NCI-H748 (cell line): ENCODE measurements around the gene ANKRD9.
"Not testable (repeated sequence)": the region's sequence is repeated elsewhere in the genome, so short reads cannot be mapped to it uniquely, and the experiment has no call there.

ENCODE experiments used
- DNase-seq: peaks from one replicate; lab custom pipeline; 2025; ENCODE audit not compliant: unreplicated experiment; lab: John Stamatoyannopoulos, UW

Gene ANKRD9, protein sequence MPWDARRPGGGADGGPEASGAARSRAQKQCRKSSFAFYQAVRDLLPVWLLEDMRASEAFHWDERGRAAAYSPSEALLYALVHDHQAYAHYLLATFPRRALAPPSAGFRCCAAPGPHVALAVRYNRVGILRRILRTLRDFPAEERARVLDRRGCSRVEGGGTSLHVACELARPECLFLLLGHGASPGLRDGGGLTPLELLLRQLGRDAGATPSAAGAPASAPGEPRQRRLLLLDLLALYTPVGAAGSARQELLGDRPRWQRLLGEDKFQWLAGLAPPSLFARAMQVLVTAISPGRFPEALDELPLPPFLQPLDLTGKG

DNA sequence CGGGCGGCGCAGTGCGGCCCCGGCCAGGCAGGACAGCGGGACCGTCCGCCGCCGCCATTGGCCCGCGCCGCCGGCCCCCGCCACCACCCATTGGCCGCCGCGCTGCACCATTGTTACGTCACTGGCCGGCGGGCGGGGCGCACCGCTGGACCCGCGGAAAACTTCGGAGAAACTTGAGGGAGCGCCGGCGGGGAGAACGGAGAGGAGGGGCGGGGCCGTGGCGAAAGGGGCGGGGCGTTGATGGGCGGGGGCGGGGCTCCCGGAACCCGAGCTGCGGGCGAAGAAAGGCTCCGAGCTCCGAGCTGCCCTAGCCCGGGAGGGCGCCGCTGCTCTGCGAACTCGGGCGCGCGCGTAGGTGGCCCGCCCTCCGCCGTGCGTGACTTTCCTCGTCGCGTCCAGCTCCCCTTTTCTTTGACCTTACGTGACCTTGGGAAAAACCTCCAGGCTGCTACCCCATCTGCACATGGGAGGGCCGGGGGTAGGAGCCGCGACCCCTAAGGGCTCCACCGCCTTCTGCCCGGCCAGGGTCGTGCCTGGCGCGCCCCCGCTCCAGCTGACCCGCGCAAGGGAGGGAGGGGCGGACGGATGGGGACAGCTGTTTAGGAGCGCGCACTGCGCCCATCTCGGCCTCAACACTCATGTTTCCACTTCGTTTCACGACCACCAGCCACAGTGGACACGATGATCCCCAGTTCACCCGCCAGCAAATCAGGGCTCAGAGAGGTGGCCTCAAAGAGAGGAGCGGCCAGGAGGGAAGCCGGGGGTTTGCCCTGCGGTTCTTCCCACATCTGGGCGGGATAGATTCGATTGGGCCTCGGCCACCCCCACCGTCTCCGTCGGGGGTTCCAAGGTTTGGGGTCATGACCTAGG, at the start of gene ANKRD9:
Gene ANKRD9, minus strand, starts transcription at position 31 of the 870 bp plus-strand sequence. CDS start 1,887 bp downstream, outside the sequence.
- peak; percentile 95 for DNase-seq

DNA sequence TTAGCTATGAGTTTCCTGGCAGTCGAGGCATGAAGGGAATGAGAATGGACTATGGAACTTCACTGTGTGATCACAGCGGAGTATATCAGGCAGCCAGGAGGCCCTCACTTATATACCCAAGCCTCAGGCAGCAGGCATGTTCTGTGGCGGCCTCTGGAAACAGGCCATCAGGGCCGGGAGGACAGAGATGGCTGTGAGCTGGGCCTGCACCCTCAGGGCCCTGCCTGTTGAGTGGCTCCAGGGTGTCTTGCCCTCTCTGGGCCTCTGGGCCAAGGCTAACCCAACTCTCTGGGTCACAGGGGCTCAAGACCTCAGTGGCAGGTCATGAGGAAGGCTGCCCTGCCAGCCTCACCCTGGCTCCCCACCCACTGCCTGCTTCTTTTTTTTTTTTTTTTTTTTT, 49.0 kb upstream of the ANKRD9 start:
- no peak for DNase-seq

DNA sequence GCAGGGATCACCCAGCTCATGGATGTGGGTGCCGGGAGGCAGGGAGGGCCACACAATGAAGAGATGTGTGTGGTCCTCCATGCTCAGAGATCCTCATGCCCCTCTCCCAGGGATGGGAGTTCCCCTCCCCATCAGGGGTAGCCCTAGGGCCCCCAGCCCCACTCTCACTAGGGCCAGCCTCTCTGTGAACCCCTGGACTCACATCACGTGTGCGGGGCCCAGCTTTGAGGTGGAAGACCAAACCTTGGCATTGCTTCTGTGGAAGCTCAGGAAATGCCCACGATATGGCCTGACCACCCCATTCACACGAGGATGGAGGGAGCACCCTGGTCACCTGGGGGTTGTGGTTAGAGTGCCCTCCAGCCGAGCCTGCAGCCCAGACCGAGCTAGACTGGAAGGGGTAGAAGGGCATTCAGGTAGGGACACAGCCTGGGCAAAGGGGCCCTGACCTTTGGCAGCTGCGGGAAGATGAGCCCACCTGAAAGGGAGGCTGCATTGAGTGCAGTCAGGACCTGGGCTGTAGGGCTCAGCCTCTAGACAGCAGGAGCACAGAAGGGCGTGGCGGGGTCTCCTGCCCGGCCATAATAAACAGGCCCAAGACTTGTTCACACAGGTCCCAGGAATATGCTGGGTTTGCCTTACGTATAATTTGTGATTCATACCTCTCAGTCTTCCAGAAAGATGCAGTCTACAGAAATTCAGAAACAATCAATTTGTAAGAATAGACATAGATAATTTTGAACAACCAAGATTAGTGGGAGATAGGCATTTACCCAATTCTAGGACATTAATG, 48.1 kb upstream of the ANKRD9 start:
- no peak for DNase-seq

DNA sequence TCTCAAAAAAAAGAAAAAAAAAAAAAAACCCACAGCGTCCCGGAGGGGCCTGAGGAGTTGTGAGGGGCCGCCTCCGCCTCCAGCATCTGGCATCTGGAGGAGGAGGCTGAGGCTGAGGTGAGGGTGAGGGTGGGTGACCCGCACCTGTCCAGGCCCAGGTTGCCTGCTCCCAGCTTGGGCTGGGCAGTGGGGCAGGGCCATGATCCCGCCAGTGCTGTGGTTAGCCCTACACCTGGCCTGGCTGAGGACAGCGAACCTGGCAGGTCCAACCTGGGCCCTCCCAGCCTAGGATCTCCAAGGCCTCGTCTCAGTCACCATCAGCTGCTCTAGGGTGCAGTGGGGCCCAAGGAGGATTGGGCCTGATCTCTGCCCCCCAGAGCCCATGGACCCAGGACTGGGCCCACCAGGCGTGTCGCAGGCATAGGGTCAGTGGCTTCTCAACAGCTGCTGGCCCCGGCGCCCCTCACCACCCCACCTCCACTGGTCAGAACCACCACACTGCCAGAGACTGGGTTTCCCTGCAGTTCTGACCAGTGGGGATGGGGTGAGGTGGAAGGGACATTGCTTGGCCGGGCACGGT, 46.6 kb upstream of the ANKRD9 start:
- no peak for DNase-seq

DNA sequence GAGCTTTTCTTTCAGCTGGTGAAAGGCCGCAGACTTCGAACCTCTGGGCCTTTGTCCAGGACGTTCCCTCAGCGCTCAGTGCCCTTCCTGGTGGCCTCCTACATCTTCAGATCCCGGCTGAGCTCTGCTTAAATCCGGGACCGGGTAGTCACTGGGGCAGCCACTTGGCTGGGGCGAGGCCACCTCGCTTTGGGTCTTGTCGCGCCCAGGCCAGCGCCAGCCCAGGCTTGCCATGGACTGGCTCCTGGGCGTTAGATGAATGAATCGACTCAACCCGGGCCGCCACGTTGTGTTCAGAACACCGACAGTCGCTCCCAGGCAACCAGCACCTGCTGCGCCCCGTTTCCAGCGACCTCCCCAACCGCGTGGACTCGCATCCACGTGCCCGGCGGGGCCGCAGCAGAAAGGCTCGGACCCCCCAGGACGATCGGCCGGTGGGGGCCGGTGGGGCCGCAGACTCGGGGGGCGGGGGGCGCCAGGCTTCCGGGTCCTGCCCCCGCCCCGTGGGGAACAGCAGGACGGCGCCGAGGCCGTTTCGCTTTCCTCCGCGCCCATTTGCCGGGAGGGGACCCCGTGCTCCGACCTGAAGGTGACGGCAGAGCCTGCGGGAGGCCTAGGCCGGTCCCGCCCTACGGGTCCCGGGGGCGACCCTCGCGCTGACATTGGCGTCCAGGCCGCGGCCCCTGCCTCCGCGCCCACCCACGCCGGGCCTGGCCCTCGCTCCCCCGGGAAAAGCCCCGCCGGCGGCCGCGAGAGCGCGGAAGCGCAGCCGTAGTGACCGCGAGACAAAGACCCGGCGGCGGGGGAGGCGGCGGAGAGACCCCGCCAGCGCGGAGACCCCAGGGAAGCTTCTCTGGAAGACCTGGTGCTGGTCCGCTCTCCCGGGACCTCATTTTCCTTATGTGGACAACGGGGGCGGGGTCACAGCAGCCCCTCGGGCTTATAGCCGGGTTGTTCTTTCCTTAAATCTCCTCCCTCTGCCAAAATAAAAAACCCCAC, 45.5 kb upstream of the ANKRD9 start:
- DNase-seq, result peak; percentile 69

DNA sequence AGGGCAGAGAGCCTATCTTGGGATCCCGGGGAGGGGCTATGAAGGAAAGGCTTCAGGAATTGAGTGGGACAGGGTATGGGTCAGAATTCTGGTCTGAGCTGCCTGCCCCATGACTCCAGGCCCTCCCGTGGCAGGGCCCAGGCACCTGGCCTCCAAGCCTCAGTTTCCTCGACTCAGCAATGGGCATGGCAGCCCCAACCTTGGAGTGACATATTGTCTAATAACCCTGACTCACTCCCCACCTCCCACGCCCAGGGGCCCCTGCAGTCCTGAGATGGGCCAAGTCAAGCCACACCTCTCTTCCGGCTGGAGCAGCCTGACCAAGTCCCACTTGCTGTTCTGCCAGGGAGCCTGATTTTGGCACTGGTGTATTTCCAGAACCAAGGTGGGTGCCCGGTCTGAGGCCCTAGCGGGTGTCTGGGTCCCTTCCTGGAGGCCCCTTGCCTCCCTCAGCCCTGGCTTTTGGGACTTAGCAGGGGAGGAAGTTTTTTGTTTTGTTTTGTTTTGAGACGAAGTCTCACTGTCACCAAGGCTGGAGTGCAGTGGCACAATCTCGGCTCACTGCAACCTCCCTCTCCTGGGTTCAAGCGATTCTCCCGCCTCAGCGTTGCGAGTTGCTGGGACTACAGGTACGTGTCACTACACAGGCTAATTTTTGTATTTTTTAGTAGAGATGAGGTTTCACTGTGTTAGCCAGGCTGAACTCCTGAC, 42.6 kb upstream of the ANKRD9 start:
- DNase-seq, result no peak

DNA sequence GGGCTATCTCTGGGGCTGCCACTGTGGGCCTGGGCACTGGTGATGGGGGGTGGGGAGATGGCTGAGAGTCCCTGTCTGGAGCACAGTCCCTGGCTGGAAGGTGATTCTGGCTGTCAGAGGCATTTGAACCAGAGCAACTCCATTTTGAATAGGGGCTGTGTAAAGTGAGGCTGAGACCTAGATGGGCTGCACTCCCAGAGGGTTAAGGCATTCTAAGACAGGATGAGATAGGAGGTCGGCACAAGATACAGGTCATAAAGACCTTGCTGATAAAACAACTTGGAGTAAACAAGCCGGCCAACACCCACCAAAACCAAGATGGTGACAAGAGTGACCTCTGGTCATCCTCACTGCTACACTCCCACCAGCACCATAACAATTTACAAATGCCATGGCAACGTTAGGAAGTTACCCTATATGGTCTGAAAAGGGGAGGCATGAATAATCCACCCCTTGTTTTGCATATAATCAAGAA, 41.4 kb upstream of the ANKRD9 start:
- not testable (repeated sequence) for DNase-seq

DNA sequence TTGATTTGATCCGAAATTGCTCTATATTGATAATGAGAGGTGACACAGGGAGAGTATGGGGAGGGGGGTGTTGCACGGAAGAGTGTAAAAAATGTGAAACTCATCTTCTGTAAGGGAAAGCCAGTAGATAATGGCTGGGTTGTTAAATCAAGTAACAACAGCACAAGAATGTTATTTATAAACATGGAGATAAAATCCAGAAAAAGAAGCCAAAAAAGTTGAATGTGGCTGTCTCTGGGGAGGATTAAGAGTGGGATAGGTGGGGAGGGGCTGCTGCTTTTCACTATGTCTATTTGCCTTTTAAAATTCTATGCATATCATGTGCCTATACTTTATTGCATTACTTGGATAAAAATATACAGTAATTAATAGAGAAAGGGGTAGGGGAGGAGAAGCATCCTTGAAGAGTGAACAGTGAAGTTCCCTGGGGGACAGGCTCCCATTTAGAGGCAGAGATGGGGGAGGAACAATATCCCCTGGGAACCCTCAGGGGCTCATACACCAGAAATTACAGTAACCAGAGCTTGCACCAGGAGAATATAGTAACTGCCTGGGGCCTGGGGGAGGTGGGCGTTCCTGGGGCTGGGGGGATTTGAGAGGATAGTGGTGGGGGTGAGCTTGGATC, 39.2 kb upstream of the ANKRD9 start:
- no peak for DNase-seq

DNA sequence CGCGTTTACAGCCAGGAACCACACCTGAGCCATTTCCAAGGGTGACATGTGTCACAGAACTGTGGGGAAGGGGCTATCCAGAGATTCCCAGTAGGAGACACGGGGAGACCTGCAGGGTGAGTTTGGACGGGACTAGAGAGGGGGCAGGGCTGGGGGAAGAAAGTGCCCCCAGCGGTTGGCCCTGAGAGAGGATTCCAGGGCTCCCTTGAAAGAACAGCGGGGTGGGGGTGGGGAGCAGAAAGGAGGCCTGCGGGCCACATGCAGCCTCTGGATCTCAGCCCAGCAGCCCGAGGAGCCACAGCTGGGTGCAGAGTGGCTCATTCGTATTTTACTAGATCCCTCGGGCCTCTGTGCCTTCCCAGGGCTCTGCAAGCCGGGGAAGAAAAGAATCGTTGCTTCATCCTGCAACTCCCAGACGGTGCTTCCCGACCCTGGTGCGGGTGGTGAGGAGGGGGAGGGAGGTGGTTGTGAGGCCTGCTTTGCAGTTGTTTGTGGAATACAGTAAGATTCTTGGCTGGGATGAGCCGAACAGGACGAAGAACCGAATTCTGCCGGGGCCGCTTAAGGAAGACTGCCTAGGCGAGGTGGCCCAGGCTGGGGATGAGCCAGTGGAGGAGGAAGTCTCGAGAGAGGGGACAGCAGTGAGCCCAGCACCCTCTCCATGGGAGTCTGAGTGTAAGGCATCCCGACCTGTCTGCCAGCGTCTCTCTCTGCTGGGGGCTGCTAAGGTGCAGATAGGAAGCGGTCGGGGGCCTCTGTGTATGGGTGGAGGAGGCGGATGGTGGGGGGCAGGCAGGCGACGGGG, 36.1 kb upstream of the ANKRD9 start:
- DNase-seq, result no peak

DNA sequence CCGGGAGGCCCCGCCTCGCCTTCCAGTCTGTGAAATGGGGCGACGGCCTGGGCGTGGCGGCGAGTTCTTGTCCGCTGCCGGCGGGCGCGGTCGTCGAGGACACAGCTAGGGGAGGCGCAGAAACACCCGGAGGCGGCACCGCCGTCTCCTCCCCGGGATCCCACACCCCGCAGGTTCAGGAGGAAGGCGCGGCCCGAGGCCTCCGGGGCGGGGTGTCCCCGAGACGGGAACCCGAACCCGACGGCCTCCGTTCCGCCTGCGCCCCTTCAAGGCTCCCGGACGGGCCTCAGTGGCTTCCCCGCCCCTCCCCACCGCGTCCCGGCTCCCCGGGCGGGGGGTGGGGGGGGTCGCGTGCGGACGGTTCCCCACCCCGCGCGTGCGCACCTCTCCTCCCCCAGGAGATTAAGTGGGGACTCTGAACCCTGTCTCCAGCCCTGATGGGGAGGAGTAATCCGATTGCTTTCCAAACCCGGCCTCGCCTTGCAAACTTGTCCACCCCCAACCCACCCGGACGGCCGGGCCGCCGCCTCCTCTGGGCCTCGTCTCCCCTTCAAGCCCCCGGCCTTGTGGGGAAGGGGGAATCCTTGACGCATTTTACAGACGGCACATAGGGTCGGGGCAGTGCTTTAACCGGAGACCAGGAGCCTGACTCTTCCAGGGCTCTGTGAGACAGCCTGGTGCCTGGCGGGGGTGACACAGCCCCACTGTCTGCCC, 35.3 kb upstream of the ANKRD9 start:
- peak; percentile 26 for DNase-seq

DNA sequence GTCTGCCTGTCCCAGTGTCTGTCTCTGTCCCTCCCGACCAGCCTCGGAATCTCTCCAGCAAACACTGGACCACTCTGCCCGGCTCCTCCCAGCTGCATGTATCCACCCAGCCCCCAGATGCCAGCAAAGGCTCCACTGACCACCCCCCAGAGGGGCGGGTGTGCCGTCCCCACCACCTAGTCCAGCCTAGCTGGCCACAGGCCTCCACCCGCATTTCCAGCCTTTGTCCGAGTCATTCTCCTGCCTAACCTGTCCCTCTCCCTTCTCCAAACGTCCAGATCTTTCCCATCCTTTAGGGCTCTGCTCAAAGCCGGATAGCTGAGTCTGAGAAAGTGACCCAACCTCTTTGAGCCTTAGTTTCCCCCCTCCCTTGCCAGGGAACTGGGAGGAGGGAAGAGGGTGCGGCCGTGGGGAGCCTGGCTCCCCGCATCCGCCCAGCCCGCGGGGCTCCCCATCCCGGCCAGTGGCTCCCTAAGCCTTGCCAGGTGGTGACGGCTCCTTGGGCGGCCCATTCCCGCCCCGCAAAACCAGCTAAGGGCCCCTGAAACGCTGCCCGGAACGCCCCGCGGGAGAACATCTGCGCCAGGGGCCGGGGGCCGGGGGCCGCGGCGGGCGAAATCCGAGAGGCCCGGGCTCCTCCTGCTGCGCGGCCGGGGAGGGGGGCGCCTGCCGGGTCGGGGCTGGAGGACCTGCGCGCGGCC, 34.6 kb upstream of the ANKRD9 start:
- no peak for DNase-seq

DNA sequence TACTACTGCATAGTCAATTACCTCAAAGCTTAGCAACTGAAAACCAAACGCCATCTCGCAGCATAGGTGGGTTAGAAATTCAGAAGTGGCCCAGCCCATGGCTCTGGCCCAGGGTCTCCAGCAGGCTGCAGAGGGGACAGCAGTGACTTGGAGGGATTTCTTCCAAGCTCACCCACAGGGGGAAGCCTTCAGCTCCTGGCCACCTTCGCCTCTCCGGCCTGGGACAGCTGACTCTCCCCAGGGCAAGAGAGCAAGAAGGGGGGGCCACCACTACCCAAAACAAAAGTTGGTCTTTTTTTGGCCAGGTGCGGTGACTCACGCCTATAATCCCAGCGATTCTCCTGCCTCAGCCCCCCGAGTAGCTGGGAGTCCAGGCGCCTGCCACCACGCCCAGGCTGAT, 32.2 kb upstream of the ANKRD9 start:
- DNase-seq, result no peak

DNA sequence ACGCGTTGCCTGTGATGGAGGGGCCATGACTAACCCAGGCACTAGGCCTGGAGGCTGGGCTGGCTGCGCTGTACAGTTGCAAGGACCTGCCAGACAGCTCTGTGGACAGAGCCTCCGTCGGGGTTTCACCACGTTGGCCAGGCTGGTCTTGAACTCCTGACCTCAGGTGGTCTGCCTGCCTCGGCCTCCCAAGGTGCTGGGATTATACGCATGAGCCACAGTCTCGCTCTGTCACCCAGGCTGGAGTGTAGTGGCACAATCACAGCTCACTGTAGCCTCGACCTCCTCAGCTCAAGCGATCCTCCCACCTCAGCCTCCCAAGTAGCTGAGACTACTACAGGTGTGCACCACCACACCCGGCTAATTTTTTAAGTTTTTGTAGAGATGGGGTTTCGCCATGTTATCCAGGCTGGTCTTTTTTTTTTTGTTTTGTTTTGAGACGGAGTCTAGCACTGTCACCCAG, 31.5 kb upstream of the ANKRD9 start:
- not testable (repeated sequence) for DNase-seq

DNA sequence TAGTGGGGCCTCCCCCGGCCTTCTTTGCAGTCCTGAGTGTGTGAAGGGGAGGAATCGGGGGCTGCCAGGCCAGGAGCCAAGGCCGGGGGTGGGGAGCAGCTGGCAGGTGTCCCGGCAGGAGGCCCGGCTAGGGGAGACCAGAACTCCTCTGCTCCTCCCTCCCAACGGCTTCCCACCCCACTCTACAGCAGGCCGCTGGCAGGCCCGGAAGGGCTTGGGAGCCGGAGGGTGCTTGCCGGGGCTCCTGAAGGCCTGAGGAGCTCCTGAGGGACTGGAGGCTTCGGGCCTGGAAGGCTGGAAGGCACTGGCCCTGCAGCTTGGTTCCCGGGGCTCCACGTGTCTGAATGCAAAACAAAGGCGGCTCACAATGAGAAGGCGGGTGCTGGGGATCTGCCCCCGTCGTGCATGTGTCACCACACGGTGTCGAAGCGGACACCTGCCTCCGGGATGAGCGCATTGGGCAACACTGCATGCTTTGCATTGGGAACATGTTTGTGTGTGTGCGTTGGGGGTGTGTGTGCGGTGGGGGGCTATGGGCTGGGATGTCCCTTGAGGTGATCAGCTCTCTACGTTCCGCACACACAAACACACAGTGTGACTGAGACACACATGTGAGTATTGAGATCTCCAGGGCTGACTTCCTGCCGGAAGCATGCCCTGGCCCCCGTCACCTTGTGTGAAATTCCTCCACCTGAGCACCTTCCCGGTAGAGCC, 30.9 kb upstream of the ANKRD9 start:
- no peak for DNase-seq

DNA sequence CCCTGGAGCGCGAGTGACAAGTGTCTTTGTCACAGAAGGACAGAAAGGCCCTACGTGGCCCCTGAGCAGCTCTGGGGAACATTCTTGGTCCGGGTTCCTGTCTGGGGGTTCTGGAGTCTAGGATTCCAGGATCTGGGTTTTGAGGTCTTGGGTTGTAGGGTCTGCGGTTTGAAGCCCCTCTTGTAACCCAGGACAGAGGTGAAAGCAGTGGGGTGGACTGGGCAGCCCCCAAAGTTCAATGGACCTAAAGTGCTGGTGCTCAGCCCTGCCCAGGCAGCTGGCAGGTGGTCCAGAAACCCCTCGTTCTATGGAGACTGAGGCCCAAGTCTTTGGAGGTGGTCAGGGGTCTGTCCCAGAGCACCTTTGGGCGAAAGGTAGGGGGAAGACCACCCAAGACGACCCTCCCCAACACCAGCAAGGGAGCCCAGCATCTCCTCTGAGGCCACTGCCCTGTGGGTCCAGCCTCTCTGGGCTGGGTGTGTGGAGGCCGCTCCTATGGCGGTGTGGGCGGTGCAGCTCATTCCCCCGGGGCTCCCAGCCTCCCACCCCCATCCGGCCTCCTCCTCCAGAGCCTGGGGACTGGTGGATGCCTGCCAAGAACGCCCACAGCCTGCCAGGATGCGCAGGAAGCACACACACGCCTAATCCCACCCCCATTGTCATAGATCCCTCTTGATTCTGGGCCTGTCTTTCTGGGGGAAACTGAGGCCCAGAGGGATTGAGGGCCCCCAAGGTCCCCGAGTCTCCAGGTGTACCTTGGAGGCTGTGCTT, 30.2 kb upstream of the ANKRD9 start:
- DNase-seq, result peak; percentile 24
